ENCODE data around the gene ZNF30.
"Not testable (repeated sequence)": the region's sequence is repeated elsewhere in the genome, so short reads cannot be mapped to it uniquely, and the experiment has no call there.

ZNF30 gene

DNA sequence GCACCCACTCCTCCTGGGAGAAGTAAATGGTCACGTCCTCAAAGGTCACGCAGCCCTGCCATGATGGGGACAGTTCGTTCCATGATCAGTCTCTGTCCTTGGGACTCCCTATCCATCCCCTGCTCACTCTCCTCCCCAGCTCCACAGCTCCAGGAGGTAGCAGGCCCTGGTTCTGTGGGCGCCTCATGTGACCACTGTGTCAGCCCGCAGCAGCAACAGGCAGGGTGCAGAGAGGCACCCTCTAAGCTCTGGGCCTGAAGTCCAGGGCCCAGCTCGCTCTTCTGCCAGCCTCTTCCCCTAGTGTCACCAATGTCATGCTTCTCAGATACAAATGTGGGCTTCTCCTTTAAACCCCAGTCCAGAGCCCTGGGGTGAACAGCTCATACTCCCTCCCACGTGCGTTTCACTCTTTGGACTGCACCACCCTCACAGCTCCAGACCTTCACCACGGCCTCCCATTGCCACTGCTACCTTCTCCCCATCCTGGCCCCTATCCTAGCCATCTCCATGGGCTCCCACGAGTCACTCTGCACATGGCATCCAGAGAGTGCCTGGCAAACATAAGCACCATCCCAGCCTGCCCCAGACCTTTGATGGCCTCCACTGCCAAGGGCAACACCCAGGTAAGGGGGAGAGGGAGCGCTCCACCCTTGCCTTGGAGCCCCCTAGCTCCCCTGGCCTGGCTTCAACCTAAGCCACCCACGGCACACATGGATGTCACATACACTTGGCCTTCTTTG, 34.4 kb downstream of the ZNF30 start:
- no peak for DNase-seq

DNA sequence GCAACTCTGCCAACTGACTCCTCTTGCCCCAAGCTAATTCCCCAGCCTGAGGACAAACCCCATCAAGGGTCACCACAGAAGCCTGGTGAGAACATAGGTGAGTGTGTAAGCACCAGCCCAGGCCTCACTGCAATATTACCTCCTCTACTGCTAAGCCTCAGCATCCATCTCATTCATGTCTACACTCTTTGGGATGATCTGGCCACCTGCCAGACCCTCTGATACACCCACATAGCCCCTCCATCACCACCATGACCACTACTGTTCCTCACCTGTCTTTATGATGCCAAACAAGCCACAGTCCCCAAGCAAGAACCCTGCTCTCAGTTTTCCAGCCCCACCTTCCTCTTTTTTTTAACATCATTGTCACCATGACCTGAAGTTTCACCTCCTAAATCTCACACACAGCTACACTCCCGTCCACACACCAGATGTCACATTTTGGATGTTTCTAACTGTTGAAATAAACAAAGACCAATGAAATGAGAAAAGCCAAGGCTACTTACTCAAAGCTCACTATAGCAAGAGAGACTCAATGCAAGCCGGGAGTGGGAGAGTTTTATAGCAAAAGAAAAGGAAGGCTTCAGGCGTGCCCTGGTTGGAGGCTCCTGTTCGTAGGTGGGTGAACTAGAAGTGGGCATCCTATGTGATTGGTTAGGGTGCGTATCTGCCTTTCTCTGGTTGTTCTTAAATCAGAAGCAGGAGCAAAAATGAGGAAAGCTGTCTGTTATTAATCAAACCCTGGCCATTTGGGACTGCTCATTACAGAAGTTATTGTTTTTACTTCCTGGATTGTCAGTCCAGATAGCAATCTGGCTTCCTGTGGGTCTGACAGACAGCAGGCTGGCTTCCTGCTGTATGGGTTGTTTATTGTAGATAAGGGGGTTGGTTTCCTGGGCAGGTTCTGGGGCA, 35.3 kb downstream of the ZNF30 start:
- DNase-seq = no peak

DNA sequence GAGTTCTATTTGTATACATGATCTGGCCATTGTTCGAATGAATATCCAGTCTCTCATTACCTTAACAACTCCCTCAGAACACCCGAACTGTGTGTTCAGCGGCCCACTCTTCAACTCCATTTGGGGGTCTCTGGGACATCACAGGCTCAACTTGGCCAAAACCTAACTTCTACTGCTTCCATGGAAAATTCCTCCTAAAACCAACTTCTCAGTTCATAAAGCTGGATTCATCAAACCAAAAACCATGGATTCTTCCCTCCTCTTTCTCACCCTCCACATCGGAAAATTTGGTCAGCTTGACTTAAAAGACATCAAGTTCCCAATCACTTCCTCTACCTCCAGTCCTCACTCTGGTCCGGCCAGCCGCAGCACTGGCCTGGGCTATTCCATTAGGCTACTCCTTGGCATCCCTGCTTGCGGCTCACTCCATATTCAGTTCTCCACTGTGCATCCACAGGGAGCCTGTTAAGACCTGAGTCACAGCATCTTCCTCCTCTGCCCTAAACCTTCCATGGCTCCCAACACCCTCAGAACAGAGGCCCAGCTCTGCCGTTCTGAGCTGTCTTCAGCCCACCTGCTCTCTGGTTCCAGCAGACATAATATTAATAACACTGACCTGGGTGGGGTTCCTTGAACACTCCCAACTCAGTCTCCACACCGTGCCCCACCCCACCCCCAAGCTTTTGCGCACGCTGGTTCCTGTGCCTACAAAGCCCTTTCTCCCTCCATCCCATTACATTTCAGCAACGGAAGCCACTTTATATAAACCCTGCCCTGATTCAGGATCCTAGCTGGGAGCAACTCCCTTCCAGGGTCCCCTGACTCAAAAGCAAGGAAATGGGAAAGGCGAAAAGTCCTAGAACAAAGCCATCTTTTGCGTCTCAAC, 36.2 kb downstream of the ZNF30 start:
- peak; percentile 9 for DNase-seq

DNA sequence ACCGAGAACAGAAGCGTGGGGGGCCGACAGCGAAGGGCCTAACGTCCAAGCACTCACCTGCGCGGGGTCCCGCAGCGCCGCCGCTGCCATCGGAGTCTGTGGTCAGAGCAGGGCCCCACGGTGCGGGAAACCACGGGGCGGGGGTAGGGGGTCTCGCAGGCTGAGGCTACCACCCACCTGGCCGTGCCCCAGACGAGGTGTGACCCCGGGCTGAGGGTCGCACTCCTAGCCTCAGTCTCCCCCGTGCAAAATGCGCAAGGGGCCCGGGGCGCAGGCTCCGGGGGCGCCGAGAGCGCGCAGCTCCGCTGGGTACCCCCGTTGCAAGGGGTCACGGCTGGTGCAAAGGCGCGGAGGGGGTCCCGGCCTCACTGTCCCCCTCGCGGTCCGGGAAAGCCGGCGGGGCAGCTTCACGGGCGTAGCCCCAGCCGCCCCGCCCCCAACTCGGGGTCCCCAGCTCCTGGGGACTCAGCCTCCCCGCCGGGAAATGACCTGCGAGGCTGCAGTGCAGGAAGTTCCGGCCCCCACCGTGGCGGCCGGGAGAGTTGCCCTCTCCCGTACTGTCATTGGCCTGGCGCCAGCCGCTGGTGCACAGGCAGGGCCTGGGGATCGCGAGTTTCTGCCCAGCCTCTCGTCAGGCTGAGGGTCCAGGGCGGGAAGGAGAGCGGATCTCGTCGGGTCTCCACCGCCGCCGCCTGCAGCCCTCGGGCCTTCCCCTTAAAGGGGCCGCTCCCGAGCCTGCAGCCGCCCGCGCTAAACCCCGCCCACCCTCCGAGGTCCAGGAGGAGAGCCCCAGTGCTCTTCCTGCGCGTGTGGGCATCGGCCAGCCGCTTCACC, 37.1 kb downstream of the ZNF30 start, which contains the start of gene ZNF792:
Gene ZNF792, minus strand, starts transcription at position 657 of the 834 bp plus-strand sequence. Its CDS starts 567 bp downstream, at position 90.
- DNase-seq = peak; percentile 13

DNA sequence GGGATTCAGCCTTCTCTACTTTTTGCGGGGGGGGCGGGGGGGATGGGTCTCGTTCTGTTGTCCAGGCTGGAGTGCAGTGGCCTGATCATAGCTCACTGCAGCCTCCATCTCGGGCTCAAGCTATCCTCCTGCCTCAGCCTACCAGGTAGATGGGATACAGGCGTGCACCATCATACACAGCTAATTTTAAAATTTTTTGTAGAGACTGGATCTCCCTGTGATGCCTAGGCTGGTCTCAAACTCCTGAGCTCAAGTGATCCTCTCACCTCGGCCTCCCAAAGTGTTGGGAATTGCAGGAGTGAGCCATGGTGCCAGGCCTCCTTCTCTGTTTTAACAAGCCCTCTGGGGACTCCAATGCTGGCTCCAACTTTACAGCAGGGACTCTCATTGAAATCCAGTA, 37.9 kb downstream of the ZNF30 start:
- DNase-seq = no peak

DNA sequence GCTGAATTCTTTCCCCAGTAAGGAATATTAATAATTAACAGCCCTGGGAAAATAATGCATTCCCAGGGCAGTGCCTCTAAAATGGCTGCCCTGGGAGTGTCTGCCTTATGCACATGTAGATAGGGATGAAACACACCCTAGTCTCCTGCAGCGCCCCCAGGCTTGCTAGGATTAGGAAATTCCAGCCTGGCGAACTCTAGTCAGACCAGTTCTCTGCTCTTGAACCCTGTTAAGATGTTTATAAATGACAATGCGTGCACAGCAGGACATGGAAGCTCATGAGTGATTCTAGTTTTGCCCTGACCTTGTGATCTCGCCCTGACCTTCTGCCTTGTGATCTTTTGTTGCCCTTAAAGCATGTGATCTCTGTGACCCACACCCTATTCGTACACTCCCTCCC, 38.8 kb downstream of the ZNF30 start:
- DNase-seq = not testable (repeated sequence)

DNA sequence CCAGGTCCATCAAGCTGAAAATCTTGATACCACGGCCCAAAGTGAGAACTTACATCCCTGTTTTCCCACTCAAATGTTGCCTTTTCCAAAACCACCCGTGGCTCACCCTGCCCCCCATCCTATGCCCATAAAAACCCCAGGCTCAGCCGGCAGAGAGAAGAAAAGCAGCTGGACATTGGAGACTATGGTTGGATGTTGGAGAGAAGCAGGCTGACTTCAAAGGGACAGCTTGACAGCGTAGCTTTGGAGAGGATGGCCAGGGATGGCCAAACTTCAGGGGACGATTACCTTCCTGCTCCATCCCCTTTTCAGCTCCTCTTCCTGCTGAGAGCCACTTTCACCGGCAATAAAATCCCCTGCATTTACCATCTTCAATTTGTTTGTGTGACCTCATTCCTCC, 40.8 kb downstream of the ZNF30 start:
- no peak for DNase-seq

DNA sequence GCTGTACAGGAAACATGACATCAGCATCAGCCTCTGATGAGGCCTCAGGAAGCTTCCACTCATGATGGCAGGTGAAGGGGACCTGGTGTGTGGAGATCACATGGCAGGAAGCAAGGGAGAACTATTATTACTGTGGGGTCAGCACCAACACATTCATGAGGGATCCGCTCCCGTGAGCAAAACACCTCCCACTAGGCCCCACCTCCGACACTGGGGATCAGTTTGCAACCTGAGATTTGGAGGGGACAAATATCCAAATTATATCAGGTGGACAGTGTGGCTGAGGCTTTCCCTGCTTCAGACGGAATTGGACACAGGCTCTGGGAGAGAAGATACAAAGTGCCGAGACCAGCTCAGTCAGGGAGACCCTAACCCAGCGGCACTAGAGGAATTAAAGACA, 43.0 kb downstream of the ZNF30 start:
- no peak for DNase-seq

DNA sequence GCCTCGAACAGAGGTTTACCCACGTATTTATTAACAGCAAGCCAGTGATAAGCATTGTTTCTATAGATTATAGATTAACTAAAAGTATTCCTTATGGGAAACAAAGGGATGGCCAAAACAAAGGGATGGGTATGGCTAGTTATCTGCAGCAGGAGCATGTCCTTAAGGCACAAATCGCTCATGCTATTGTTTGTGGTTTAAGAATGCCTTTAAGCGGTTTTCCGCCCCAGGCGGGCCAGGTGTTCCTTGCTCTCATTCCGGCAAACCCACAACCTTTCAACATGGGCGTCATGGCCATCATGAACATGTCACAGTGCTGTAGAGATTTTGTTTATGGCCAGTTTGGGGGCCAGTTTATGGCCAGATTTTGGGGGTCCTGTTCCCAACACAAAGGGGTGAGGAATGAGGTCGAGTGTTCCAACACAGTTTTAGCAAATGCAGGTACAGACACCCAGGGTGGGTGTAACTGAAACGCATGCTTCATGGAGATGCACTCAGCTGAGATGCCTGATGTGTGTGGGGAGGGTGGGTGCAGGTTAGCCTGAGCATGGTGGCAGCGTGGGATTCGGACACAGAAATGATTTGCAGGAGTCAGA, 43.6 kb downstream of the ZNF30 start:
- not testable (repeated sequence) for DNase-seq

DNA sequence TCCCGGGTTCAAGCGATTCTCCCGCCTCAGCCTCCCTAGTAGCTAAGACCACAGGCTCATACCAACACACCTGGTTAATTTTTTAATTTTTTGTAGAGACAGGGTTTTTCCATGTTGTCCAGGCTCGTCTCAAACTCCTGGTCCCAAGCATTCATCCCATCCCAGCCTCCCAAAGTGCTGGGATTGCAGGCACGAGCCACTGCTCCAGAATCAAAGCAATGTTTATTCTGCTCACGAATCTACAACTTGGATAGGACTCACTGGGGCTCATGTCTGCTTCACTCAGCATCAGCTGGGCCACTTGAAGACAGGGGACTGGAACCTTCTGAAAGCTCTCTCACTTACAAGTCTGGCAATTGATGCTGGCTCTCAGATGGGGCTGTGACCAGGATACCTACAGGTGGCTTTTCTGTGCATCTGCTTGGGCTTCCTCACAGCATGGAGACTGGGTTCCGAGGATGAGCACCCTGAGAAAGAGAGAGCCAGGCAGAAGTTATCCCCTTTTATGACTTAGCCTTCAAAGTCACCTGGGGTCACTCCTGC, 45.5 kb downstream of the ZNF30 start:
- no peak for DNase-seq

DNA sequence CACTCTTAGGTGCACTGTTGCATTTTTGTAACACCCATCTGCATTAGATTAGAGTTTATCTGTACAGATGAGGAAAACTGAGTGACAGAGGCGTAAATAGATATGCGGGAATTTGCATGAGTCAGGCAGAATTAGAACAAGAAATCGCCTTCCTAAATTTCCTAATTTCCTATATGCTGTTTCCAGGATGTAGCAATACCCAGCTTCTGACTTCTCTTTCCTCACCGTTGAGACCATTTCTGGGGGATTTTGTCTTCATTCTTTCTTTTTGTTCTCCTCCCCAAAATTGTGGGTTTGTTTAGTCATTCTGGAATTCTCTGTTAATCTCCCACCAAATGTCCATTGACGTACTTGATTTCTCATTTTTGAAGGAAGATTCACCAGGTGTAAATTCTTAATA, 47.9 kb downstream of the ZNF30 start:
- no peak for DNase-seq

DNA sequence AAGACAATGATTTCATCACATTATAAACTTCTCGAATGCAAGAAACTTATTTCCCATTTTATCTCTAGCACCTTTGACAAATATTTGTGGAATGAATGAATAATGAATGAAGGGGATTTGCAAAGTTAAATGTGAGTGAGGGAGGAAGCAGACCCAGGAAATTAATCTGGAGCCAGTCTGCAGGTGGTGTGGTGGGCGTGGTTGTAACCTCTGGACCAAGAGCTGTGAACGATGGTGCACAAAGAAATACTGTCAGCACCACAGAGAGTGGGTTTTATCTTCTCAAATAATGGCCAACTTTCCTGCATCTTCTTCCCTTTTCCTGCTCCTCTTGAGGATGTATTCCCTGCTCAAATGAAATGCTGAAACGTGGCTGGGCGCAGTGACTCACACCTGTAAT, 48.4 kb downstream of the ZNF30 start:
- no peak for DNase-seq

DNA sequence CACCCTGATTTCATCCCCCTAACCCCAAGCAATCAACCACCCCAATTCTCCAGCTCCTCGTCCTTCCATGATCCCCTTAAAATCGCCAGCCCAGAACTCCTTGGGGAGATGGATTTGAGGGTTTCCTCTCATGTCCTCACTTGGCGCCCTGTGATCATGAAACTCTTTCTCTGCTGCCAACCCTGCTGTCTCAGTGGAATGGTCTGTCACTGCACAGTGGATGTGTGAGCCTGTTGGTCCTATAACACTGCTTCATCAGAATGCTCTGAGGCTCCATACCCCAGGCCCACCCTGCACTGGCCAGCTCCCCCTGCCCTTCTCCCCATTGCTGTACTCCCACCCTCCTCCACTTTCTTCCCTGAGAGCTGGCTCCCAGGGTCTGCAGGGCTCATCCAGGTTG, 49.9 kb downstream of the ZNF30 start:
- no peak for DNase-seq

DNA sequence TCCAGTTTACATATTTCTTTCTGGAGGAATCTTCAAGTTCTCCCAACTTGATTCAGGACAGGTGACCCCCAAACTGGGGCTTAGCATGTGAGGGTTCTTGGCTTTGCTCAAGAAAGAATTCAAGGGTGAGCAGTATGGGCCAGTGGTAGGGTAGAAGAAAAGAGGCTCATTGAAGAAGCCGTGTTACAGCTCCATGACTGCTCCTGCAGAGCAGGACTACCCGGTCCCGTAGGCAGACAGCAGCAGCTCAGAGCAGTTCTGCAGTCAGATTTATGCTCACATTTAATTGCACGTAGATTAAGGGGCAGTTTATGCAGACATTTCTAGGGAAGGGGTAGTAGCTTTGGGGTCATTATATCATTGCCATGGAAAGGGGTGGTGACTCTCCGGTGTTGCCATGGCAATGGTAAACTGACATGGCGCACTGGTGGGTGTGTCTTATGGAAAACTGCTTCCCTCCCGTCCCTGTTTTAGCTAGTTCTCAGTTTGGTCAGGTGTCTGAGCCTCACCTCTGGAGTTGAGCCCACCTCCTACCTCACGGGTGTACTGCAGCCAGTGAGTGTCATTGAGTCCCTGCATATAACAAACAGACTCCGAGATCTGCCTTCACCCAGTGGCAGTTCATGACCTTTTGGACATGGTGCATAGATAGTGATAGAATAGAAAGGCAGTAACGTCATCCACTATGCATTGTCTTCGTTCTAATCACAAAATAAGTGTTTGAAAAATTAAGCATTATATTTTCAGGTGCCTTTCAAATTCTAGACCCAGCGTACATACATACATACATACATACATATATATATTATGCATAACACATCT, 53.3 kb downstream of the ZNF30 start:
- no peak for DNase-seq

DNA sequence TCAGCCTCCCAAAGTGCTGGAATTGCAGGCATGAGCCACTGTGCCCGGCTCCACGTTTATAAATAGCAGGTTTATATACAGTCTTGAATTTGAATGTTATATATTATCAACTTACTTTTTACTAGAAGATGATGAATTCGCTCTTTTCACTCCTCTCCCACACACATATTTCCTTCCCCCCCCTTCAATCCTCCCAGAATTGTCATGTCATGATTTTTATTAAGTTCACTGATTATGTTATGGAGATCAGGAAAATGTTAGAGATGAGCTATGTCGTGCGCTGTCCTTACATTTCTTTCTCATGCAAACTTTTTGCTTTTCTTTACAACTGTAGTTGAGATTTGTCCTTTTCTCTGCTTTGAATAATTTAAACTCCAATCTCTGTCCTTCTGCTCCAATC, 55.6 kb downstream of the ZNF30 start:
- no peak for DNase-seq

DNA sequence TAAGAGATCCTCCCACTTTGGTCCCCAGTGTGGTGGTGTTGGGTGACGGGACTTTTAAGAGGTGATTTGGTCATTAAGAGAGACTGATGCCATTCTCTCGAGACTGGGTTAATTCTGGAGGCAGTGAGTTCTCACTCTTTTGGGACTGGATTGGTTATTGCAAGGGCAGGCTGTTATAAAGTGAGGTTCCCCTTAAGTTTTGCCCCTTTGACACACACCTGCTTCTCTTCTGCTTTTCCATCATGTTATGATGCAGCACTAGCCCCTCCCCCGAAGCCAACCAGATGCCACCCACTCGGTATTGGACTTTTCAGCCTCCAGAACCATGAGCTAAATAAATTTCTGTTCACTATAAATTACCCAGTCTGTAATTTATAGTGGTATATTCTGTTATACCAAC, 57.1 kb downstream of the ZNF30 start:
- no peak for DNase-seq

DNA sequence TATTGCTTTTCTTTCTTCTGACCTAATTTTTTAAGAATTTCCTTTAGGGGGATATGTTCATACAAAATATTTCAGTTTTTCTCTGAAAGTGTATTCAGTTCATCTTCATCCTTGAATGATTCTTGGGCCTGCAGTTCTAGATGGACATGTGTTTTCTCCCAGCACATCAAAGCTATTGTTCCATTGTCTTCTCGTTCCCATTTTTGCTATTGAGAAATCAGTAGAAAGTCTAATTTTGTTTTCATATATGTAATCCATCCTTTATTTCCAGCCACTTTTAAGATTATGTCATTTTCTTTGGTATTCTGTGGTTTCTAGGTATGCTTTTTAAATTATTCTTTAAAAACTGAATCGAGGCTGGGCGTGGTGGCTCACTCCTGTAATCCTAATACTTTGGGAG, 57.6 kb downstream of the ZNF30 start:
- no peak for DNase-seq

DNA sequence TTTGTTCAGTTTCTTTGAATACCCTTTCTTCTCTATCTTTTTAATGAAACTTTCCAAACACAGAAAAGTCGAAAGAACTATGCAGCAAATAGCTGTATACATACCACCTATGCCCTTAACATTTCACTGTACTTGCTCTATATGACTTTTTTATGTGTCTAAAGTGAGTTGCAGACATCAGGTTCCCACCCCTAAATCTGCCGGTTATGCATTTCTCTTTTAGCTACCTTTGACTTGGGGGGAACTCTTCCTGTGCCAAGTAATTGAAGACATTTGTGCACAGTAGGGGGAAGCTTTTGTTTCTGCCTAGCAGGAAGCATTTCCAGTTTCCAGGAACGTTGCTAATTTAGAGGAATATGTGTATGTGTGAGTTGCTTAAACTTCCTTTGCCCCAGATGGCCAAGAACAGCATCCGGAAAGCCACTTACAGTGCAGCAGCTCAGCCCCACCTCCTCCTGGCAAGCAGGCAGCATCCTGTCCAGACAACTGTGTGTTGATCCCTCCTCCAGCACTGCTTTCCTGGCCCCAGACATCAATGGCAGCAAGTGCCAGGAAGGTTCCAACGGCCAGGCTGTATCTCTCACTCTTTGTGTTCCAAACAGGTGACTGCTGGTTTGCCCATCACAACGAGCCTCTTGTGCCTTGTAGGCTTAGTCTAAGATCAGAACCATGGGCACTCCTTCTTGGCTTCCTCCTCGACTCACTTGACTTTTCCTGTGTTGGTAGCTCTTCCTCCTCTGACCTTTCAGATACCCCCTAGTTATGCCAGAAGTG, 58.7 kb downstream of the ZNF30 start:
- no peak for DNase-seq

DNA sequence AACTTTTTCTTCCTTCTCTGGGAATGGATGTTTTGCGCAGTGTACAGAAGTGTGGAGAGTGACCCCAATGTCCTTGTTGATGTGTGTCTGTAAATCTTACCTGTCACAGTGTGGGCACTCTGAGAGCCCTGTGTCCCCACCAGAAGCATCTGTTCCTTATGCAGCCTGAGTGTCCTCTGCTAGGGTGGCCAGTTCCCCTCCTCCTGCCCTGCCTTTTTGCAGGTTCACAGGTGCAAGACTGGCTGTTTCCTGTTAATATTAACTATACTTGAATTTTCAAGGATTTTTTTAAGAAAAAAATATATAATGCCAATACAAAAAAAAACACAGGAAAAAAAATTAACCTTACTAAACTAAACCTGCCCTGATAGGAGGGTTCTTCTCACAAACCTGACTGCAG, 61.4 kb downstream of the ZNF30 start:
- DNase-seq = no peak

DNA sequence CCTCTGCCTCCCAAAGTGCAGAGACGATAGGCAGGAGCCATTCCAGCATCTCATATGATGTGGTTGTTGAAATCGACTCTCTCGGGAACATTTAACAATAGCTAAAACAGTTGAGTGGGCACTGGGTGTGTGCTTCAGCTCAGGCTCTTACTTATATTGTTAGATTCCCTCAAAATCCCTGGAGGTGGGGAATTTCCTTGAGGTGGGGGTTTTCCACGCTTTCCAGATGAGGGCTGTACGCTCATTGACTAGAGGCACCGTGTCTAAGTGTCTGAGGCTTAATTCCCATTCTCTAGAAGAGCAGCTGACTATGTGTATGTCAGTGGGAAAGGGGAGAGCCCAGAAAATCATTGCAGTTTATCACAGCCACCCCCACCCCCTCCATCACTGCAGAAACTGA, 62.6 kb downstream of the ZNF30 start:
- DNase-seq = no peak

Measured in T1000 (cell line).